Measurements from ENCODE around the gene MOB1A. TPM values are rescaled to one million over a fixed set of nuclear protein-coding genes. Genes with fewer than 3 reads are reported as not detected.

The MOB1A gene
- total RNA-seq, 1 experiment from 2014 or later: 132 TPM

- RAD21 ChIA-PET (ENCODE audit: low non-redundant PET in 1 of 2, low total read pairs in 2 of 2, uncharacterized antibody in 2 of 2, unreplicated experiment in 2 of 2): no interaction called here
- no peaks in the 10 kb centered on the region for H3K79me2 ChIP-seq (ENCODE audit: insufficient read depth, low read length)
- H2AFZ ChIP-seq (ENCODE audit: low read depth, low read length, poor library complexity, severe bottlenecking): no peak overlapping the region
- H3K27me3 ChIP-seq (ENCODE audit: insufficient read depth, low read length): no peaks in the 10 kb centered on the region
- H3K4me3 ChIP-seq (replicated peaks in 1 of 2; ENCODE audit: low read depth in 1 of 2, low read length in 2 of 2): no peak overlapping the region
- intact Hi-C loops (cut with micrococcal nuclease): no loop called here
- H3K4me1 ChIP-seq (ENCODE audit: control insufficient read depth in 1 of 2, insufficient read depth in 2 of 2, low read length in 2 of 2): peaks cover 16 to 23% of the 10 kb centered on the region in 2 experiments
- H3K36me3 ChIP-seq (ENCODE audit: control insufficient read depth in 1 of 2, insufficient read depth in 2 of 2, low read length in 2 of 2): no peaks in the 10 kb centered on the region
- DNase-seq (ENCODE audit: low read depth, low spot score) (no peak), ATAC-seq (no peak)
- no peak overlapping the region for H3K27ac ChIP-seq (ENCODE audit: low read depth, low read length)
- CTCF ChIA-PET: no interaction called here
- TF ChIP-seq TCF7L2 (IDR thresholded peaks at IDR 0.05; ENCODE audit: borderline replicate concordance, extremely low read depth, insufficient read depth, insufficient read length) (no peak), RAD21 (IDR thresholded peaks at IDR 0.05; ENCODE audit: low read depth) (no peak), REST (IDR thresholded peaks at IDR 0.05; ENCODE audit: low read depth) (no peak), YY1 (IDR thresholded peaks at IDR 0.05; ENCODE audit: extremely low read depth, insufficient replicate concordance, low read depth, low read length) (no peak), EZH2phosphoT487 (IDR thresholded peaks at IDR 0.05; ENCODE audit: borderline replicate concordance) (no peak), CBX3 (IDR thresholded peaks at IDR 0.05; ENCODE audit: low read depth) (no peak), ZFX (IDR thresholded peaks at IDR 0.05) (no peak), POLR2AphosphoS5 (IDR thresholded peaks at IDR 0.05; ENCODE audit: low read depth, low read length) (no peak), ELF1 (IDR thresholded peaks at IDR 0.05; ENCODE audit: borderline replicate concordance, low read depth) (no peak), FOSL1 (IDR thresholded peaks at IDR 0.05; ENCODE audit: low read depth) (no peak), ZNF274 (IDR thresholded peaks at IDR 0.05; ENCODE audit: low read depth, low read length) (no peak), SP1 (IDR thresholded peaks at IDR 0.05; ENCODE audit: low read depth) (no peak), EGR1 (IDR thresholded peaks at IDR 0.05; ENCODE audit: low read depth) (no peak), ZBTB33 (IDR thresholded peaks at IDR 0.05; ENCODE audit: extremely low read depth, insufficient replicate concordance, low read length) (no peak)
- BruUV-seq (replicated peaks): no TSS peak
- no peaks in the 10 kb centered on the region for H4K20me1 ChIP-seq (ENCODE audit: insufficient read depth)
- POLR2A ChIA-PET: no interaction called here
- no peaks in the 10 kb centered on the region for H3K9me3 ChIP-seq (ENCODE audit: control insufficient read depth in 1 of 2, insufficient read depth in 1 of 2, low read depth in 1 of 2, low read length in 2 of 2)
- H3K9me2 ChIP-seq (ENCODE audit: insufficient read depth): no peaks in the 10 kb centered on the region
- H3K4me2 ChIP-seq (ENCODE audit: low read length): no peak overlapping the region
- no peak overlapping the region for H3K9ac ChIP-seq (ENCODE audit: low read length)
Observed at GRCh38 chr2:74183878-74184277, 5.2 kb upstream of the MOB1A start.
